GM18873 (cell line): ENCODE results near the gene TMED10.
A peak's percentile ranks its signal among the peaks of the same experiment; 100 is the strongest.
"Not testable (repeated sequence)": the region's sequence is repeated elsewhere in the genome, so short reads cannot be mapped to it uniquely, and the experiment has no call there.

Experiments
- ATAC-seq: cut with Tn5 transposase; IDR thresholded peaks from one replicate; pipeline ENCODE4 v1.9.1; 2021; ENCODE audit warnings: mild to moderate bottlenecking, moderate library complexity, moderate number of reproducible peaks; ENCODE audit not compliant: unreplicated experiment, low FRiP score

The TMED10 gene

GRCh38 chr14:75132382-75133086, 43.9 kb downstream of the TMED10 start:
- no peak for ATAC-seq

- ATAC-seq: no peak
Observed at GRCh38 chr14:75128596-75128990, 47.8 kb downstream of the TMED10 start.

GRCh38 chr14:75127903-75128595, 48.4 kb downstream of the TMED10 start:
- ATAC-seq: no peak

- not testable (repeated sequence) for ATAC-seq
Observed at GRCh38 chr14:75127474-75127820, 49.0 kb downstream of the TMED10 start.

- peak; percentile 74 for ATAC-seq
Observed at GRCh38 chr14:75126679-75127473, 49.5 kb downstream of the TMED10 start, which contains the start of gene NEK9. TSS of gene NEK9 (minus strand) at chr14:75127048. CDS start at chr14:75126921, 127 bp downstream.

GRCh38 chr14:75126121-75126544, 50.3 kb downstream of the TMED10 start:
- ATAC-seq: no peak

- ATAC-seq: no peak
Observed at GRCh38 chr14:75125617-75126016, 50.8 kb downstream of the TMED10 start.

GRCh38 chr14:75123991-75124390, 52.4 kb downstream of the TMED10 start:
- no peak for ATAC-seq

GRCh38 chr14:75121552-75121951, 54.9 kb downstream of the TMED10 start:
- ATAC-seq: no peak

GRCh38 chr14:75120541-75121291, 55.7 kb downstream of the TMED10 start:
- ATAC-seq: no peak

GRCh38 chr14:75119056-75119455, 57.4 kb downstream of the TMED10 start:
- ATAC-seq: no peak

- ATAC-seq: no peak
Observed at GRCh38 chr14:75113932-75114539, 62.4 kb downstream of the TMED10 start.

GRCh38 chr14:75109877-75110276, 66.5 kb downstream of the TMED10 start:
- ATAC-seq: no peak

GRCh38 chr14:75107186-75107585, 69.2 kb downstream of the TMED10 start:
- ATAC-seq: no peak

- ATAC-seq: no peak
Observed at GRCh38 chr14:75101491-75101890, 74.9 kb downstream of the TMED10 start.

GRCh38 chr14:75098682-75099081, 77.7 kb downstream of the TMED10 start:
- ATAC-seq: no peak

- ATAC-seq: no peak
Observed at GRCh38 chr14:75098212-75098611, 78.2 kb downstream of the TMED10 start.

GRCh38 chr14:75096959-75097358, 79.5 kb downstream of the TMED10 start:
- ATAC-seq: no peak

- ATAC-seq: no peak
Observed at GRCh38 chr14:75095690-75096089, 80.7 kb downstream of the TMED10 start.

- ATAC-seq: no peak
Observed at GRCh38 chr14:75094896-75095295, 81.5 kb downstream of the TMED10 start.
